ENCODE results near the gene ZC3H13.

The ZC3H13 gene

GRCh38 chr13:46052319-46053161, at the start of gene ZC3H13:
TSS of gene ZC3H13 (minus strand) at chr13:46052746. CDS start at chr13:46045507, 7,239 bp downstream.
- H3K4me3 ChIP-seq (ENCODE audit: low read depth, low read length): peak within 1 kb of the TSS; percentile 96
- TF ChIP-seq CTCF (IDR thresholded peaks at IDR 0.05; ENCODE audit: low read depth, low read length, missing control alignments): peak; percentile 48
- peak; percentile 93 for DNase-seq (ENCODE audit: low read depth)
- in situ Hi-C loops (cut with HindIII; ENCODE audit: low sequenced_read_pairs): no loop called here

- H3K4me3 ChIP-seq (ENCODE audit: low read depth, low read length): no peak overlapping the region
- DNase-seq (ENCODE audit: low read depth): no peak
- TF ChIP-seq CTCF (IDR thresholded peaks at IDR 0.05; ENCODE audit: low read depth, low read length, missing control alignments): no peak
- in situ Hi-C loops (cut with HindIII; ENCODE audit: low sequenced_read_pairs): no loop called here
These were observed 49.7 kb upstream of the ZC3H13 start for GRCh38 chr13:46102255-46102605.

- H3K4me3 ChIP-seq (ENCODE audit: low read depth, low read length): no peak overlapping the region
- no peak for DNase-seq (ENCODE audit: low read depth)
- no peak for TF ChIP-seq CTCF (IDR thresholded peaks at IDR 0.05; ENCODE audit: low read depth, low read length, missing control alignments)
- in situ Hi-C loops (cut with HindIII; ENCODE audit: low sequenced_read_pairs): no loop called here
These were observed 49.1 kb upstream of the ZC3H13 start for GRCh38 chr13:46101484-46102254.

- DNase-seq (ENCODE audit: low read depth): no peak
- no peak overlapping the region for H3K4me3 ChIP-seq (ENCODE audit: low read depth, low read length)
- in situ Hi-C loops (cut with HindIII; ENCODE audit: low sequenced_read_pairs): no loop called here
These were observed 48.5 kb upstream of the ZC3H13 start for GRCh38 chr13:46101002-46101401.

GRCh38 chr13:46100191-46100815, 47.8 kb upstream of the ZC3H13 start:
- TF ChIP-seq CTCF (IDR thresholded peaks at IDR 0.05; ENCODE audit: low read depth, low read length, missing control alignments): no peak
- in situ Hi-C loops (cut with HindIII; ENCODE audit: low sequenced_read_pairs): no loop called here
- no peak for DNase-seq (ENCODE audit: low read depth)
- no peak overlapping the region for H3K4me3 ChIP-seq (ENCODE audit: low read depth, low read length)

More at GRCh38 chr13:46101002-46101401, 48.5 kb upstream of the ZC3H13 start:
- TF ChIP-seq CTCF (IDR thresholded peaks at IDR 0.05; ENCODE audit: low read depth, low read length, missing control alignments): no peak

GRCh38 chr13:46097663-46098062, 45.1 kb upstream of the ZC3H13 start:
- no peak overlapping the region for H3K4me3 ChIP-seq (ENCODE audit: low read depth, low read length)
- no peak for DNase-seq (ENCODE audit: low read depth)
- in situ Hi-C loops (cut with HindIII; ENCODE audit: low sequenced_read_pairs): no loop called here
- no peak for TF ChIP-seq CTCF (IDR thresholded peaks at IDR 0.05; ENCODE audit: low read depth, low read length, missing control alignments)

All from astrocyte of the cerebellum (primary cell).